ENCODE data around the gene KLHL29. TPM values are rescaled to one million over a fixed set of nuclear protein-coding genes. Genes with fewer than 3 reads are reported as not detected.

Gene KLHL29
- total and polyA plus RNA-seq, 2 experiments from 2014 or later: 1.5 to 6.5 TPM

DNA sequence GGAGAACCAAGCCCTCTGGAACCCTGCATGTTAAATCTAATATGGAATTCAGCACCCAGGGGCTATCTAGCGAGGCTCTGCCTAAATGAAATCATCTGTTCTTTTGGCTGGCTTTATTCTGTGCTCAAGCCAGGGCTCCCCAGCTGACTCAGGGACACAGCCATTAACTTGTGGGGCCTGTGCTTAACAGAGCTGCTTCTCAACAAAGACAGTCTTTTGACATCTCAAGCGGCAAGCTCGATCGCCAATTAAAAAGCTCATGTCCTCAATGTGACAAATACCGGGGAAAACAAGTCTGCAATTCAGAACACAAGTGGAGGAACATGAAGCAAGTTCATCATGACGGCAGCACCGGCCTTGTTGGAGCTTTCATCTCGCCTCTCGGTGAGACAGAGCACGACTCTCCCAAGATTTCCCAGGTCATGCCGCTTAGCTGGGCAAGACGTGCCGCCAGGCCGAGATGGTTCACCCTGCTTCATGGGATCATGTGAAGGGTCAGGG, 64.9 kb downstream of the KLHL29 start:
- H3K4me3 ChIP-seq: no peak overlapping the region
- no peaks in the 10 kb centered on the region for H3K36me3 ChIP-seq (ENCODE audit: insufficient read depth)
- H3K4me1 ChIP-seq (ENCODE audit: insufficient read depth): no peaks in the 10 kb centered on the region
- no peak overlapping the region for H3K4me2 ChIP-seq
- no peaks in the 10 kb centered on the region for H3K27me3 ChIP-seq (ENCODE audit: insufficient read depth)
- no peaks in the 10 kb centered on the region for H3F3A ChIP-seq (replicated peaks; ENCODE audit: low read depth)
- H4K20me1 ChIP-seq (replicated peaks; ENCODE audit: insufficient read depth): no peaks in the 10 kb centered on the region
- no peak for ATAC-seq
- H3K27ac ChIP-seq (ENCODE audit: low read depth): no peak overlapping the region
- DNase-seq (ENCODE audit: low spot score): no peak
- H3K27me3 Mint-ChIP-seq (ENCODE audit: insufficient read depth, low read depth, poor library complexity): no peaks in the 10 kb centered on the region
- no peaks in the 10 kb centered on the region; the same call in 1 of the 2 replicates for H3K79me2 ChIP-seq (replicated peaks; ENCODE audit: insufficient read depth)
- H3K4me1 Mint-ChIP-seq: peaks cover 12% of the 10 kb centered on the region; the same call in 2 of the 3 replicates
- no peak overlapping the region for H3K4me3 Mint-ChIP-seq
- no peak overlapping the region for H2AFZ ChIP-seq
- H3K9me3 Mint-ChIP-seq: no peaks in the 10 kb centered on the region
- no peak for TF ChIP-seq POLR2AphosphoS5 (IDR thresholded peaks at IDR 0.05; ENCODE audit: low read depth)
- no peak for TF ChIP-seq NANOG (IDR thresholded peaks at IDR 0.05; ENCODE audit: borderline replicate concordance)
- no peak for TF ChIP-seq CTCF (conservative IDR thresholded peaks at IDR 0.05; ENCODE audit: low read depth in 2 of 2)
- no peak for TF ChIP-seq JUNB (IDR thresholded peaks at IDR 0.05; ENCODE audit: unreplicated experiment)
- TF ChIP-seq, protein P1, sequence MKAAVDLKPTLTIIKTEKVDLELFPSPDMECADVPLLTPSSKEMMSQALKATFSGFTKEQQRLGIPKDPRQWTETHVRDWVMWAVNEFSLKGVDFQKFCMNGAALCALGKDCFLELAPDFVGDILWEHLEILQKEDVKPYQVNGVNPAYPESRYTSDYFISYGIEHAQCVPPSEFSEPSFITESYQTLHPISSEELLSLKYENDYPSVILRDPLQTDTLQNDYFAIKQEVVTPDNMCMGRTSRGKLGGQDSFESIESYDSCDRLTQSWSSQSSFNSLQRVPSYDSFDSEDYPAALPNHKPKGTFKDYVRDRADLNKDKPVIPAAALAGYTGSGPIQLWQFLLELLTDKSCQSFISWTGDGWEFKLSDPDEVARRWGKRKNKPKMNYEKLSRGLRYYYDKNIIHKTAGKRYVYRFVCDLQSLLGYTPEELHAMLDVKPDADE (IDR thresholded peaks at IDR 0.05): no peak
- no peak for TF ChIP-seq EZH2phosphoT487 (IDR thresholded peaks at IDR 0.05; ENCODE audit: unreplicated experiment)
- no peak for TF ChIP-seq ZNF331 (CRISPR knock-in tag; IDR thresholded peaks at IDR 0.05; ENCODE audit: low read depth)
- TF ChIP-seq, protein P2, sequence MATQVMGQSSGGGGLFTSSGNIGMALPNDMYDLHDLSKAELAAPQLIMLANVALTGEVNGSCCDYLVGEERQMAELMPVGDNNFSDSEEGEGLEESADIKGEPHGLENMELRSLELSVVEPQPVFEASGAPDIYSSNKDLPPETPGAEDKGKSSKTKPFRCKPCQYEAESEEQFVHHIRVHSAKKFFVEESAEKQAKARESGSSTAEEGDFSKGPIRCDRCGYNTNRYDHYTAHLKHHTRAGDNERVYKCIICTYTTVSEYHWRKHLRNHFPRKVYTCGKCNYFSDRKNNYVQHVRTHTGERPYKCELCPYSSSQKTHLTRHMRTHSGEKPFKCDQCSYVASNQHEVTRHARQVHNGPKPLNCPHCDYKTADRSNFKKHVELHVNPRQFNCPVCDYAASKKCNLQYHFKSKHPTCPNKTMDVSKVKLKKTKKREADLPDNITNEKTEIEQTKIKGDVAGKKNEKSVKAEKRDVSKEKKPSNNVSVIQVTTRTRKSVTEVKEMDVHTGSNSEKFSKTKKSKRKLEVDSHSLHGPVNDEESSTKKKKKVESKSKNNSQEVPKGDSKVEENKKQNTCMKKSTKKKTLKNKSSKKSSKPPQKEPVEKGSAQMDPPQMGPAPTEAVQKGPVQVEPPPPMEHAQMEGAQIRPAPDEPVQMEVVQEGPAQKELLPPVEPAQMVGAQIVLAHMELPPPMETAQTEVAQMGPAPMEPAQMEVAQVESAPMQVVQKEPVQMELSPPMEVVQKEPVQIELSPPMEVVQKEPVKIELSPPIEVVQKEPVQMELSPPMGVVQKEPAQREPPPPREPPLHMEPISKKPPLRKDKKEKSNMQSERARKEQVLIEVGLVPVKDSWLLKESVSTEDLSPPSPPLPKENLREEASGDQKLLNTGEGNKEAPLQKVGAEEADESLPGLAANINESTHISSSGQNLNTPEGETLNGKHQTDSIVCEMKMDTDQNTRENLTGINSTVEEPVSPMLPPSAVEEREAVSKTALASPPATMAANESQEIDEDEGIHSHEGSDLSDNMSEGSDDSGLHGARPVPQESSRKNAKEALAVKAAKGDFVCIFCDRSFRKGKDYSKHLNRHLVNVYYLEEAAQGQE (IDR thresholded peaks at IDR 0.05; ENCODE audit: unreplicated experiment): no peak
- TF ChIP-seq CREB1 (CRISPR knock-in tag; IDR thresholded peaks at IDR 0.05; ENCODE audit: low read depth): no peak
- no peak for TF ChIP-seq ZNF462 (CRISPR knock-in tag; IDR thresholded peaks at IDR 0.05)
- TF ChIP-seq ZNF114 (CRISPR knock-in tag; IDR thresholded peaks at IDR 0.05): no peak
- no peak for TF ChIP-seq STAT1 (IDR thresholded peaks at IDR 0.05; ENCODE audit: unreplicated experiment)
- TF ChIP-seq EZH2 (IDR thresholded peaks at IDR 0.05; ENCODE audit: low read depth, unreplicated experiment): no peak
- 0 out of 2 replicates have a peak, but pooled peaks cover 3% of the 10 kb centered on the region for H3K9me2 ChIP-seq (ENCODE audit: insufficient read depth)
- no peaks in the 10 kb centered on the region for H3K36me3 Mint-ChIP-seq (ENCODE audit: low read depth)
- H3K27ac Mint-ChIP-seq: no peak overlapping the region
